GM12873 (cell line): Measurements from ENCODE around the gene LAMA2.

Source experiments
- TF ChIP-seq, protein P1 (sequence below): IDR thresholded peaks from 2 replicates; pipeline ENCODE4 v1.5.1; 2012; ENCODE audit warnings: low read depth, mild to moderate bottlenecking, moderate library complexity, low read length, control low read depth; ENCODE audit not compliant: insufficient read depth; ENCODE audit errors: missing control alignments

The LAMA2 gene

DNA sequence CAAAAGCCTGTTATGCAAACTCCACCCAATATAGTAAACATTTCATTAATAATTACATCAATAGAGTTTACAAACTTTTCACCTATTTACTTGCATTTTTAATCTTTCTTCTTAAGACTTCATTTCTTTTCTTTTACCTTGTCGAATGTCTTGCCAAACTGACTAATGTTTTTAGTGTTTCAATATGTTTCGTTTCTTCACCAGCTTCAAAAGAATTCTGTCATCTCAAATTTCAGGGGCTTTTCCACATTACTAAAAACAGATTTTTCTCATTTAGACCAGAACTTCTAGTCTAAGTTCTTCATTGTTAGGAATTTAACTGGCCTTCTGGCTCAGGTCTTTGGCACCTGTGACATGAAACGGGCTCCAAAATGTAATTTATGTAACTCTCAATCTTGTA, 630.5 kb downstream of the LAMA2 start:
- TF ChIP-seq, protein P1, sequence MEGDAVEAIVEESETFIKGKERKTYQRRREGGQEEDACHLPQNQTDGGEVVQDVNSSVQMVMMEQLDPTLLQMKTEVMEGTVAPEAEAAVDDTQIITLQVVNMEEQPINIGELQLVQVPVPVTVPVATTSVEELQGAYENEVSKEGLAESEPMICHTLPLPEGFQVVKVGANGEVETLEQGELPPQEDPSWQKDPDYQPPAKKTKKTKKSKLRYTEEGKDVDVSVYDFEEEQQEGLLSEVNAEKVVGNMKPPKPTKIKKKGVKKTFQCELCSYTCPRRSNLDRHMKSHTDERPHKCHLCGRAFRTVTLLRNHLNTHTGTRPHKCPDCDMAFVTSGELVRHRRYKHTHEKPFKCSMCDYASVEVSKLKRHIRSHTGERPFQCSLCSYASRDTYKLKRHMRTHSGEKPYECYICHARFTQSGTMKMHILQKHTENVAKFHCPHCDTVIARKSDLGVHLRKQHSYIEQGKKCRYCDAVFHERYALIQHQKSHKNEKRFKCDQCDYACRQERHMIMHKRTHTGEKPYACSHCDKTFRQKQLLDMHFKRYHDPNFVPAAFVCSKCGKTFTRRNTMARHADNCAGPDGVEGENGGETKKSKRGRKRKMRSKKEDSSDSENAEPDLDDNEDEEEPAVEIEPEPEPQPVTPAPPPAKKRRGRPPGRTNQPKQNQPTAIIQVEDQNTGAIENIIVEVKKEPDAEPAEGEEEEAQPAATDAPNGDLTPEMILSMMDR = no peak

DNA sequence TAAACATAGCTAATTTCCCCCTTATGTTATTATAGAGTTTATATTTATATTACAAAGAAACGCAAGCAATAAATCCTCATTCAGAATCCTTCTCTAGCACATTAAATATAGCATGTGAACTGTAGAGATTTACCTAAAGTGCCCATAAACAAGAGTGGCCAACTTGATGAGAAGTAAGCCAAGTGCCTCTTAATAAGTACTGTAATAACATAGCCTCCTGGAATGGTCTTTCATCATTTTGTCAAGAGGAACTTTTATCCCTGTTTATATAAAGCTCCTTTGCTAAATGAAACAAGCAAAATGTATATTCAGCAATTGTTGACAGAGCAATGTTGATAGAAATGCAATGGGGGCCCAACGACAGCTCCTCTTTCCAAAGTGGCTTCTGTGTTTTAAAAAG, 632.1 kb downstream of the LAMA2 start:
- TF ChIP-seq, protein P1 = no peak

DNA sequence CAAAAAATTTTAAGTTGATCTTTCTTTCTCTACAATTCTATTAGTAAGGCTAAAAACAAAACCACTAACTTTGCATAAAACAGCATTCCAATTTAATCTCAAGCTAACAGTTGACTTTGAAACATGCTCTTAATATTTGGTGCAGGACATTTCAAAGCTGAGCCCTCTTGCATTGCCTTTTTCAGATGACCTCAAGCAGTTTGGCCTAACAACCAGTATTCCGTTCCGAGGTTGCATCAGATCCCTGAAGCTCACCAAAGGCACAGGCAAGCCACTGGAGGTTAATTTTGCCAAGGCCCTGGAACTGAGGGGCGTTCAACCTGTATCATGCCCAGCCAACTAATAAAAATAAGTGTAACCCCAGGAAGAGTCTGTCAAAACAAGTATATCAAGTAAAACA, 633.1 kb downstream of the LAMA2 start:
- TF ChIP-seq, protein P1 = no peak

DNA sequence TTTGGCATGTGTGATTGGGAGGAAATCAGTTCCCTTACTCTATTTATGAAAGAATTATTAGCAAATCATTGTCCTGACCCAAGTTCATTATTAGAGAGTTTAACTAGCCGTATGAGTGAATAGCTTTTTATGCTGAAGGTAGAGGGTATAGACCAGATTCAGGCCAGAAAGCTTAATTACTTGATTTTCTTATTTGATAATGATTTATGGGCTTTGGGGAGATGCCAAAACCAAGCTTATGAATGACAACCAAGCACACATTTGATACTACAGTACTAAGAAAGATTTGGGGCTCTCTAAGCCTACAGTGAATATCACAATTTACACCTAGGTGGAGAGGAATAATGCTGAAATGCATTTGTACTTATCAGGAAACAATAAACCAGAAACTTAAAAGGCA, 633.8 kb downstream of the LAMA2 start:
- TF ChIP-seq, protein P1 = no peak

DNA sequence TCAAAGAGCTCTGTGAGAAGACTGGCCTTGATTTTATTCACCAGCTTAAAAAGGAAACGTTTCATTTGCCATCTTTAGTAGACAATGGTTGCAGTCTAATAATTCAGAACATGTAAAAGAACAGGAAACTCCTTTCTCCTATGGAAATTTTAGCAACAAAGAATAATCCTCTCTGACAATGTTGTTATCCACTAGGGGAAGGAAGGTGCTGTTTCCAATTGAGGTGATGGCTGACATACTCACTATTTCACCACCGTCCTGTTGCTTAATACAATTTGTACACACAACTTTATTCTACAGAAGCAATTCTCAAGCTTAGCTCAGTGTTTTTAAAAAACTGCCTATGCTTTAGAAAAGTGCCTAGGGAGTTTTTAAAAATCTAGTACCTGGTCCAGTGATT, 634.4 kb downstream of the LAMA2 start:
- TF ChIP-seq, protein P1 = no peak

DNA sequence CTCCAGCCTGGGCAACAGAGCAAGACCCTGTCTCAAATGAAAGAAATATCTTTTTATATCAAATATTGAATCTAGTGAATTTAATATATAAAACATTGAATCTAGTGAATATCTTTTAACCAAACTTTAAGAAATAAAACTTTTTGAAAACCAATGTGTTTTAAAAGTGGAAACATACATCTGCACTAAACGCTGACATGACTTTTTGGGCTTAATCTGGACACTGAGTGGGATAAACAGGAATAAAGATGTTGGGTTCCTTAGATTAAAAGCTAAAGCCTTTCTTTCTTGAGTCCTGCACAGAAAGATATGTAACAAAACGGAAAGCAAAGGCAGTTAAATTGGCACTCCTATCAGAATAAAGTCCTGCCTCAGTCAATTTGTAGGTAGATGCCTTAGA, 636.8 kb downstream of the LAMA2 start:
- TF ChIP-seq, protein P1 = no peak

DNA sequence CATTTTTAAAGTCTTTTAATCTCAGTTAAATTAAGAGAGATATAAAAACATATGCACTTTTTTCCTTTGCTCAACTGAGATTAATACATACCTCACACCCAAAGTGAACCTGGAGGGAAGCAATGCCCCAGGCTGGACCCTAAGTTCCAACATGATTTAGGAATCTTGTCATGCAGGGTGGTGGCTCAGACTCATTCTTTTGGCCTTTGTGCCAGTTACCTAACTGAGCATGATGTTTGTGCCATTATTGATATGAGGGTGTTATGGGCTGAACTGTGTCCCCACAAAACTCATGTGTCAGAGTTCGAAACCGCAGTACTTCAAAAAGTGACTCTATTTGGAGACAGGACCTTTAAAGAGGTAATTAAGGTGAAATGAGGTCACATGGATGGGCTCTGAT, 639.0 kb downstream of the LAMA2 start:
- TF ChIP-seq, protein P1 = no peak
